Measurements from ENCODE around the gene GPR155.

GPR155 gene

GRCh38 chr2:174524527-174524926, 37.7 kb upstream of the GPR155 start:
- no peak for DNase-seq (ENCODE audit: extremely low read depth, low read depth)
- TF ChIP-seq CTCF (IDR thresholded peaks at IDR 0.05; ENCODE audit: low read depth, low read length) = no peak

- DNase-seq (ENCODE audit: extremely low read depth, low read depth) = no peak
- peak; percentile 32 for TF ChIP-seq CTCF (IDR thresholded peaks at IDR 0.05; ENCODE audit: low read depth, low read length)
Observed at GRCh38 chr2:174522553-174522952, 35.7 kb upstream of the GPR155 start.

- DNase-seq (ENCODE audit: extremely low read depth, low read depth) = no peak
- no peak for TF ChIP-seq CTCF (IDR thresholded peaks at IDR 0.05; ENCODE audit: low read depth, low read length)
Observed at GRCh38 chr2:174518395-174518794, 31.6 kb upstream of the GPR155 start.

GRCh38 chr2:174516501-174517378, 29.9 kb upstream of the GPR155 start:
- no peak for TF ChIP-seq CTCF (IDR thresholded peaks at IDR 0.05; ENCODE audit: low read depth, low read length)
- no peak for DNase-seq (ENCODE audit: extremely low read depth, low read depth)

GRCh38 chr2:174512345-174512744, 25.5 kb upstream of the GPR155 start:
- no peak for DNase-seq (ENCODE audit: extremely low read depth, low read depth)
- TF ChIP-seq CTCF (IDR thresholded peaks at IDR 0.05; ENCODE audit: low read depth, low read length) = no peak

GRCh38 chr2:174511580-174512260, 24.9 kb upstream of the GPR155 start:
- no peak for TF ChIP-seq CTCF (IDR thresholded peaks at IDR 0.05; ENCODE audit: low read depth, low read length)
- no peak for DNase-seq (ENCODE audit: extremely low read depth, low read depth)

- TF ChIP-seq CTCF (IDR thresholded peaks at IDR 0.05; ENCODE audit: low read depth, low read length) = no peak
- DNase-seq (ENCODE audit: extremely low read depth, low read depth) = no peak
Observed at GRCh38 chr2:174510583-174511189, 23.9 kb upstream of the GPR155 start.

Data from AG09319 (cell line).